ENCODE results near the gene ARAP3. TPM values are rescaled to one million over a fixed set of nuclear protein-coding genes. Genes with fewer than 3 reads are reported as not detected.

The ARAP3 gene
- total and polyA plus RNA-seq, 9 of the 15 experiments (the other 6 are each of a cell fraction or from before 2014, with no cell fraction given): 0.83 to 25.7 (median 6.4) TPM

- intact Hi-C loops (cut with micrococcal nuclease): no loop called here
- CTCF ChIA-PET (ENCODE audit: low intra/inter-chr PET ratio): no interaction called here
- peak overlapping the region; percentile 52 for H3K27ac ChIP-seq (ENCODE audit: extremely low read depth, low read depth, low read length)
- no peak for TF ChIP-seq TCF15 (CRISPR knock-in tag; IDR thresholded peaks at IDR 0.05)
- TF ChIP-seq MED1 (CRISPR knock-in tag; IDR thresholded peaks at IDR 0.05; ENCODE audit: borderline replicate concordance): no peak
- TF ChIP-seq RAD51 (IDR thresholded peaks at IDR 0.05; ENCODE audit: borderline replicate concordance, low read depth): no peak
- TF ChIP-seq ZBTB9 (CRISPR knock-in tag; IDR thresholded peaks at IDR 0.05): 0 out of 2 replicates have a peak, but pooled peaks have one; percentile 41
- no peak for TF ChIP-seq ZNF449 (CRISPR knock-in tag; IDR thresholded peaks at IDR 0.05)
- TF ChIP-seq PHB2 (IDR thresholded peaks at IDR 0.05; ENCODE audit: low read depth): no peak
- TF ChIP-seq GABPA (tag; conservative IDR thresholded peaks at IDR 0.05; ENCODE audit: low read depth): 0 out of 2 replicates have a peak, but pooled peaks have one; percentile 13
- no peak for TF ChIP-seq SAP30 (IDR thresholded peaks at IDR 0.05; ENCODE audit: borderline replicate concordance, insufficient read depth, low read depth, low read length, poor library complexity, severe bottlenecking)
- 0 out of 2 replicates have a peak, but pooled peaks have one; percentile 26 for TF ChIP-seq DEAF1 (CRISPR knock-in tag; IDR thresholded peaks at IDR 0.05)
- TF ChIP-seq SMARCC2 (IDR thresholded peaks at IDR 0.05; ENCODE audit: low read depth): no peak
- no peak for TF ChIP-seq E2F5 (CRISPR knock-in tag; IDR thresholded peaks at IDR 0.05)
- no peak for TF ChIP-seq MYBL2 (IDR thresholded peaks at IDR 0.05; ENCODE audit: low read depth)
- TF ChIP-seq MYBL2 (CRISPR knock-in tag; IDR thresholded peaks at IDR 0.05; ENCODE audit: borderline replicate concordance): no peak
- 0 out of 2 replicates have a peak, but pooled peaks have one; percentile 32 for TF ChIP-seq SMAD4 (CRISPR knock-in tag; conservative IDR thresholded peaks at IDR 0.05)
- no peak for TF ChIP-seq ZNF57 (CRISPR knock-in tag; IDR thresholded peaks at IDR 0.05)
- peak; percentile 63 for TF ChIP-seq ZFX (CRISPR knock-in tag; IDR thresholded peaks at IDR 0.05)
- TF ChIP-seq BCOR (IDR thresholded peaks at IDR 0.05): no peak
Measured at GRCh38 chr5:141651728-141652105, 30.3 kb downstream of the ARAP3 start.

More at GRCh38 chr5:141651728-141652105, 30.3 kb downstream of the ARAP3 start:
- Histone ChIP-seq H3K9me1 (ENCODE audit: control insufficient read depth, insufficient read depth, low read length) (no peaks in the 10 kb centered on the region), H4K20me1 (replicated peaks; ENCODE audit: control insufficient read depth, insufficient read depth, low read length) (no peaks in the 10 kb centered on the region), H3K36me3 (ENCODE audit: control insufficient read depth, insufficient read depth, low read length) (peaks cover 10% of the 10 kb centered on the region; the same call in 2 of the 3 replicates), H3K9ac (ENCODE audit: insufficient read depth in 1 of 2, low read depth in 2 of 2, low read length in 2 of 2) (peak overlapping the region; percentile 67 to 80; a peak in 3 of 4 replicates), H3K4me2 (ENCODE audit: insufficient read depth, low read length) (peak overlapping the region; percentile 89), H3K27me3 (ENCODE audit: control insufficient read depth in 2 of 2, insufficient read depth in 2 of 2, low read length in 2 of 2) (no peaks in the 10 kb centered on the region), H2AFZ (ENCODE audit: low read depth, low read length) (peak overlapping the region; percentile 84), H3K79me2 (ENCODE audit: control insufficient read depth, insufficient read depth, low read length) (peaks cover 3% of the 10 kb centered on the region; the same call in 1 of the 3 replicates), H3K4me3 (peak overlapping the region; percentile 77), H3K4me1 (replicated peaks in 1 of 2; ENCODE audit: control insufficient read depth in 2 of 2, insufficient read depth in 2 of 2, low read length in 2 of 2) (peaks cover 9 to 27% of the 10 kb centered on the region in 2 experiments), H3K9me3 (replicated peaks; ENCODE audit: control insufficient read depth, insufficient read depth, low read depth, low read length) (no peaks in the 10 kb centered on the region)
- FAIRE-seq (no peak), DNase-seq (ENCODE audit: extremely low read depth in 1 of 4, low spot score in 3 of 4) (no peak), ATAC-seq (no peak)
- BruUV-seq (replicated peaks): no TSS peak
- POLR2A ChIA-PET: interaction anchor here (0.6 to 2.2 kb wide), 4 partner anchors 10 to 35 kb away, joined by 3 to 10 read pairs (median 6); no protein-coding TSS in a partner anchor
- in situ Hi-C loops (cut with MboI): no loop called here
- 48% methylated on average over 9 of the region's 9 CpGs for WGBS (ENCODE audit: insufficient coverage, low coverage, missing lambda C conversion rate)

Data from K562 (cell line).